Smooth muscle cell of the umbilical artery (primary cell): ENCODE results near the gene RNF41. TPM values are rescaled to one million over a fixed set of nuclear protein-coding genes. Genes with fewer than 3 reads are reported as not detected.

Experiments
- total RNA-seq: library from RNA; depleted of rRNA; stranded (reverse); fragments of >200 nt; gene quantifications from 2 replicates; pipeline ENCODE4 v1.2.3, GENCODE V29; 2014

Gene RNF41
- total RNA-seq, result 127 and 135 TPM in 2 replicates

DNA sequence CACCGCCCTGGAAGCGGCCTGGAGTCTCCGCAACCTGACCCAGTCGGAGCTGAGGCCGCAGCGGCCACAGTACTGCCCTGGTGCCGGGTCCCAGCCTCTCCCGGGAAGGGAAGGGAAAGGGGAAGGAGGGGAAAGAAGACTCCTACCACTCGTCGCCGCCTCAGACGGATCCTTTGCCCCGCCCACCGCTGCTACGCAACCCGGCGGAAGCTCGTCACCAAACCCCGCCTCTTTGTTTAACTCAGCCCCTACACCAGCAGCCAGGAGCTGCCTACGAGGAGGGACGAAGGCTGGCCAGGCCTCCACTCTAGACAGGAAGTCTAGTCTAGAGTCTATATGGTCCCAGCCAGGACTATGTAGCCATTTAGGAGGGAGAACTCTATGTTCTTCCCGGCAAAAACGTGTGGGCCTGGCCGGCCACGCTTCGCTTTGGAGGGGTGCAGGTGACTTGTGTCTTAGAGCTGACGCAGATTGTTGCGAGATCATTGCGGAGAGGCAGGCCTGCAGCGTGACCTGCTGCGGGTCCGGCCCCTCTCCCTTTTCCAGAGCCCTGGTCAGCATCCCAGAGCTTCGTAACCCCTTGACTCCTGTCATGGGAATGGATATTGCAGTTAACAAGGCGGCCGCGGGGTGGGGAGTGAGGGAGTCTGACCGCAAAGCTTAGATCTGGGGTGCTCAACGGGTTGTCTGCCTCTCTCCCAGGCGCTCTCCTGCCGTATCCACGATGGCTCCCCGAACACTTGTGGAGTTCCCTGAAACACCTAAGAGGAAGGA, at the start of gene RNF41:
RNF41 (minus strand) TSS at position 166 of the 774 bp plus-strand sequence. CDS start 7,875 bp downstream, outside the sequence.

DNA sequence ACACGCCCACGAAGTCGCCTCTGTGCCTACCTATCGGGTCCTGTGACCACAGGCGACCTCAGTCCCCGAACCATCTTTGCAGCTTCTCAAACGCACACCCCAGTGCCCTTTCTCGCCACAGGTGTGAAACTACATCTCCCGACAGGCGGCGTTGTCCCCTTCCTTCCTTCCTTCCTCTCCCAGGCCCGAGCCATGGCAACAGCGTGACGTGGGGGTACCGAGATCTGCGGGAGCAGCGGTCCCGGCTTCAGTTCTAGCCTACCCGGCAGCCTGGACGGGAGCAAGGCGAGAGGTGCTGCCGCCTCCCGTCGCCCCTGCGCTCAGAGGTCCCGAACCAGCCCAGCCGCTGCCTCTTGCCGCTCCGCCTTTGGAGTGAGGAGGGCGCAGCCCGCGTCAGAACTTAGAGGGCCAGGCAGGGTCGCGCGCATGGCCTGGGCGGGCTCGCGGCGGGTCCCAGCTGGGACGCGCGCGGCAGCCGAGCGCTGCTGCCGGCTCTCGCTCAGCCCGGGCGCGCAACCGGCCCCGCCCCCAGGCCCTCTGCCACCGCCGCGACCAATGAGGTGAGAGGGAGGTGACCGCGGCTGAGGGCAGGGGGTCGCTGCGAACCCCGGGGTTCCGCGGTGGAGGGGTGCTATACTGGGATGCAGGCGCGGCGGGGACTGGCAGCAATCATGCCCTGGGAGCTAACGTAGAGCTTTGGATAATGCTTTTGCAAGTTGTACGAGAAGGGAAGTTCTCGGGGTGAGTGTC, 45.1 kb upstream of the RNF41 start, which contains the start of gene COQ10A:
COQ10A (plus strand) TSS at position 250 of the 750 bp plus-strand sequence; CDS start at position 427, 177 bp downstream.

GRCh38 chr12:56258068-56258819, 36.5 kb upstream of the RNF41 start, which contains the start of gene ANKRD52:
TSS of gene ANKRD52 (minus strand) at chr12:56258384. CDS start at chr12:56258269, 115 bp downstream.

GRCh38 chr12:56229916-56230431, 8.3 kb upstream of the RNF41 start, which contains the start of gene SLC39A5:
TSS of gene SLC39A5 (plus strand) at chr12:56230051. CDS start at chr12:56231275, 1,224 bp downstream.

GRCh38 chr12:56224102-56224701, 2.5 kb upstream of the RNF41 start, which contains the start of gene NABP2:
TSS of gene NABP2 (plus strand) at chr12:56224342. CDS start at chr12:56224857, 515 bp downstream.

DNA sequence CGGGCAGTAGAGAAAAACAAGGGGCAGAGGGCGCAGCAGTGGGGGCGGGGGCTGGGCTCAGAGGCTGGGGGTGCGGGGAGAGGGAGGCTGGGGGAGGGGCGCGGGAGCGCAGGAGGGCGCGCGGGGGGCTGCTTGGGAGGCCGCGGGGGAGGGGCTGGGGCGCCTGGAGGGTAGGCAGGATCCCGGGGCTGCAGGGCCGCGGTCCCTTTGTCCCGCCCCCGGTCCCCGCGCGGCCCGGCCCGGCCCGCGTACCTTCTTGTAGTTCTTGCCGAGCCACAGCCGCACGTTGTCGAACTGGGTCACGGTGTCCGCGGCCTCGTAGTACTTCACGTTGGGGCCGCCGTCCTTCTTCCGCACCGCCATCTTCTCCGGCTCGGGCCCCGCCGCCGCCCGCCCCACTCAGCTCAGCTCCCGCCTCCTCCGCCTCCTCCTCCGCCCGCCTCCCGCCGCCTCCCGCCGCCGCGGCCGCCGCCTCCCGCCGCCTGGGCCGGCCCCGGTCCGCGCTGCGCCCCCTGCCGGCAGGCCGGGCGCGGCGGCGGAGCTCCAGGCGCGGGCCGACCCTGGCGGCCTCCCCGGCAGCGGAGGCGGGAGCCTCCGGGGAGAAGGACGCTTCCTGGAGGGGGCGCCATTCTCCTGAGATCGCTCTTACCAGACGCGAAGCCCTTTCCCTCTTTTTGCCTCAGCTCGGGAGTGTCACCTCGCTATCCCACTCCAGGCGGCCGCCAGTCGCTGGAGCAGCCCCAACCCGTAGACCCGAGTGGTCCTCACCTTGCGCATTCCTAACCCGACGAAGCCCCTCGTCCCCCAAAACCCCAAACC, 32.4 kb downstream of the RNF41 start, which contains the start of gene SMARCC2:
SMARCC2 (minus strand) TSS at position 385 of the 819 bp plus-strand sequence; CDS start at position 363, 22 bp downstream.

GRCh38 chr12:56158029-56158925, 63.4 kb downstream of the RNF41 start, which contains the start of gene MYL6:
TSS of gene MYL6 (plus strand) at chr12:56158359. CDS start at chr12:56158402, 43 bp downstream.

Other genes starting within 250 kb of the RNF41 start
- gene RAB5B, start 247.8 kb downstream of the RNF41 start, total RNA-seq, result 44.2 and 66.9 TPM in 2 replicates
- gene SUOX, start 224.6 kb downstream of the RNF41 start, total RNA-seq, result 12.5 and 12.9 TPM in 2 replicates
- 1.5 and 2.1 TPM in 2 replicates for gene IKZF4, start 200.9 kb downstream of the RNF41 start, total RNA-seq
- 214 and 242 TPM in 2 replicates for gene RPS26, start 180.0 kb downstream of the RNF41 start, total RNA-seq
- gene ERBB3, start 141.8 kb downstream of the RNF41 start, total RNA-seq, result under 0.01 and 0.23 TPM in 2 replicates
- 93.5 and 173 TPM in 2 replicates for gene PA2G4, start 117.4 kb downstream of the RNF41 start, total RNA-seq
- 1,282 and 1,487 TPM in 2 replicates for gene RPL41, start 105.3 kb downstream of the RNF41 start, total RNA-seq
- 4.5 and 5.3 TPM in 2 replicates for gene ZC3H10, start 103.7 kb downstream of the RNF41 start, total RNA-seq
- 136 and 210 TPM in 2 replicates for gene ESYT1, start 93.7 kb downstream of the RNF41 start, total RNA-seq
- 51.1 and 83.1 TPM in 2 replicates for gene MYL6B, start 69.3 kb downstream of the RNF41 start, total RNA-seq
- 1,143 and 1,914 TPM in 2 replicates for gene MYL6, start 63.6 kb downstream of the RNF41 start, total RNA-seq
- 27.3 and 39.4 TPM in 2 replicates for gene SMARCC2, start 32.4 kb downstream of the RNF41 start, total RNA-seq
- 21.1 and 23.6 TPM in 2 replicates for gene NABP2, start 2.4 kb upstream of the RNF41 start, total RNA-seq
- gene SLC39A5, start 8.1 kb upstream of the RNF41 start, total RNA-seq, result not detected in 2 replicates
- 25.8 and 46.2 TPM in 2 replicates for gene ANKRD52, start 36.5 kb upstream of the RNF41 start, total RNA-seq
- 7.1 and 13.4 TPM in 2 replicates for gene COQ10A, start 45.0 kb upstream of the RNF41 start, total RNA-seq
- 62.4 and 198 TPM in 2 replicates for gene CS, start 78.4 kb upstream of the RNF41 start, total RNA-seq
- gene CNPY2, start 94.1 kb upstream of the RNF41 start, total RNA-seq, result 97.3 and 152 TPM in 2 replicates
- 15.7 and 22.2 TPM in 2 replicates for gene PAN2, start 112.1 kb upstream of the RNF41 start, total RNA-seq
- not detected in 2 replicates for gene IL23A, start 117.0 kb upstream of the RNF41 start, total RNA-seq
- 173 and 265 TPM in 2 replicates for gene STAT2, start 138.2 kb upstream of the RNF41 start, total RNA-seq
- gene APOF, start 140.9 kb upstream of the RNF41 start, total RNA-seq, result not detected in 2 replicates
- 3.6 and 9.3 TPM in 2 replicates for gene TIMELESS, start 227.5 kb upstream of the RNF41 start, total RNA-seq
- not detected in 2 replicates for gene MIP, start 232.7 kb upstream of the RNF41 start, total RNA-seq
- 1.2 and 1.4 TPM in 2 replicates for gene SPRYD4, start 246.7 kb upstream of the RNF41 start, total RNA-seq